Endometrium (tissue), 2 donors: Measurements from ENCODE around the gene TTLL7.
"Not testable (repeated sequence)": the region's sequence is repeated elsewhere in the genome, so short reads cannot be mapped to it uniquely, and the experiment has no call there.

Source experiments
- FAIRE-seq: peaks from 2 replicates; lab custom pipeline; 2012; peaks lifted over from hg19 to GRCh38; lab: Jason Lieb, UNC
- donor health status: control.
- donor health status: control.

TTLL7 gene

DNA sequence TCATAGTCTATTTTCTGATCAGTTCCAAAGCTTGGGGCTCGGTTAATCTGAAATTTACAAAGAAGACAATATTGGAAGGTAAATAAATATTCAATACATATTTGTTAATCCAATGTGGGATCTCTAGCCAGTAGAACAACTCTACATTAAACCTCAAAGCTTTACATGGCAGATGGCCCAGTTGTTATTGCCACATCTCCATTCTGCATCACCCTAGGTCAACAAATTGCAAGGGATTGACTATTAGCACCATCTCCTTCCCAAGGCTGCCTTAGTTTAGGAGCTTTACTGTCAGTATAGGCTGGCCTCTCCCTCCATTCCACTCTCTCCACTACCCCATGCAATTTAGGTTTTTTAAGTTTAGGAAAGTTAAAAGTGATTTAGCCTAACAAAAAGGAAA is 69.7 kb downstream of the TTLL7 start:
- FAIRE-seq: no peak

DNA sequence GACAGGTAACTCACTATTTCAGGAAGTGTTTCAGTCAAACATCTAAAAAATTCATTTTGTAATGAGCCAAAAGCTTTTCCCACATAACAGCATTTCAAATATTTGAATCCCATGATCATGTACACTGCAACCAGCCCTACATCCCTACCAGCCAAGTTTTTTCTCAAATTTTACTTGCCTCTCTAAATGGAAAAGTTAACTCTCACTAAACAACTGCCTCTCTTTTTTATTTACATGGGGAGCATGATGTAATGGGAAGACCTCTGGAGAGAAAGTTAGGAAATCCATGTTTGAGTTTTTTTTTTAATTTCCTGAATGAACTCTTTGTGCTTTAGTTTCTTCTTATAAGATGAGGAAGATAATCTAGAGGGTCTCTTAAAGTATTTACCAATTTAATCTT is 70.5 kb downstream of the TTLL7 start:
- FAIRE-seq: no peak

DNA sequence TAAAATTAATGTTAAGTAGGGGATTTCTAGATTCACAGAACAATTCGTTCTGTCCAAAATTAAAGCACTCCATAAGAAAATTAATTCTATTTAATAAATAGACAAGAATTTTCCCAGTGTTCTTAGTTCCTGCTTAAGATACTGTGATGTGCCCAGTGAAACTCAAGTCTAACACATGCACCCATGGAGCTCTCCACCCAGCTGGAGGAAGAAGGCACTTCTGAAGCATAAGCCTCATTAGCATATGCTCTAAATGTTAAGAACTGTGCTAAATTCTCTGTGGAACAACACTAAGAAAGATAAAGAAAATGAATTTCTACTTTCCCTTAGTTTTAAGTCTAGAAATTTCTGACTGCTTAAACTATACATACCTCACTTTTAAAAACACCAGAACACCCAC is 71.2 kb downstream of the TTLL7 start:
- no peak for FAIRE-seq

DNA sequence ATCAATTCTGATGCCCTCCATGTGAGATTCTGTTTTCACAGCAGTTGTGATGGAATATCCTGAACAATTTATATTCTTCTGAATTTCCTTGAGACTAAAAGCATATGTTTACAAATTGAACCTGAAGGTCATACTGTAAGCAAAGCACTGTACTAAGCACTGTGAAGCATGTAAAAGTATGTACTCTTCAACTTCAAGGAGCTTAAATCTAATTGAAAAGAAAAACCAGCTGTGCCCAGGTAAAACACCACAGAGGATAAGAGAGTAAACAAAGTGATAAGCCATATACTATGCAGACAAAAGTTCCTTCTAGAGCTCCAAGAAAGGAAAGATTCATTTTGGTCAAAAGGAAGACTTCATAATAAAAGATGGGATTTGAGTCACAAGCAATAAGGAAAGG is 71.9 kb downstream of the TTLL7 start:
- no peak for FAIRE-seq

DNA sequence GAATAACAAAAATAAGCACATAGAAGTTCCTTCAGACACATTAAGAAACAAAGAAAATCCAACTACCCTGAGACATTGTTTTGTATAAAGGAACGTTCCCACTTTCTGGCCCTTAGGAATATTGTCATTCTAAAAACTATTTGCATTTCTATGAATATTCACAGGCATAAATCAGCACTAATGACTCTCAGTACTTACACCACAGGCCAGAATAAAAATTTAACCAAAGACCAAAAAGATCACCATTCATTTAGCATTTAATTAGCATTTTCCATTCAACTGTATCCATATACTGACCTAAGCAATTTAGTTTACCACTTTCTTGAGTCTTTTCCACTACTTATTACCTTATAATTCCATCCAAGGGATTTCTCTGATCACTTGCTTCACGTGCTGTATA is 75.4 kb downstream of the TTLL7 start:
- no peak for FAIRE-seq

DNA sequence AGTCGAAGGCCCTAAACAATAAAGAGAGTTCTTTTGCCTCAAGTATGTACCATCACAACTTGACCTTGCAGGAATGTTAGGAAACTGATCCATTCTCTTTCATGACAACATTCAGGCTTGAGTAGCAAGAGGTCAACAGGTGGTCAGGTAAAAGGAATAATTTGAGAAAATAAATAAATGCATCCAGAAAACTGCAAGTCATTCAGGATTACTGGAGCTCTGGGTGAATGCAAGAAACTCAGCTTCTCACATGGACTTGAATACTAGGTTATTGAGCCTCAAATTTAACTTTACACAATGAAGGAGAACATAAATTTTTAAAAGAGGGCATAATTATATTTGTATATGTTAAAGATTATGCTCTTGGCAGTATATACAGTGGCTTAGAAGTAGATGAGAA is 76.5 kb downstream of the TTLL7 start:
- no peak for FAIRE-seq

DNA sequence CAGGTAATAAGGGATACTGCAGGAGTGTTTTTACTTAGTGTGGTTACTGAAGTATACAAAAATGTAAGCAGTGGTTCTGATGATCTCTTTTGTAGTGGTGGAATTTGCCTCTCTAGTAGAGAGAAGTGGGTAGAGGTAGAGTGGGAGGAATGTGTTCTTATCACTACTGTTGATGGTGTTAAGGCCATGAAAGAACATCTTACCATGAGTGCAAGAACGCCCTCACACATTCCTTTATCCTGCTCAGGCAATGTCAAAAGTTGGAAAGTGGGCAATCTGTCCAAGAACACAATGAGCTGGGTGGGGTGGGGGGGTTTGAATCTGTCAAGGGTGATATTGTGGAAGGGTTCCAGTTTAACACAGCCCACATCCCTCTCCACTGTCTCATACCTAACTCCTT is 78.6 kb downstream of the TTLL7 start:
- no peak for FAIRE-seq

DNA sequence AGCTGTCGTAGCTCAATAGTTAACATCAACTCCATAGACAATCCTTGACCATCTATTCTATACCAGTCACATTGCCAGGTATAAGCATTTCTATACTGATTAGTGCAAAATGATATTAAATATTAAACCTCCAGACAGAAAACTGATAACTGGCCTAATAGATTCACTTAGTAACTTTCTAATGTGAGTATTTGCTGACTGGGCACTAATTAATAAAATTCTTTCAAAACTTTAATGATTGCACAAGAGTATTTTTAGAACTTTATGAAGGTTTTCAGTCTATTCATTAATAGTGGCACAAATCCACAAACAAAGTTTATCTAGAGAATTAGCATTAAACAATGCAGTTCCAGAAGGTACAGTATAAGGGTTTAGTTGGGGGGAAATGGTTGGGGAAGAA is 79.1 kb downstream of the TTLL7 start:
- FAIRE-seq: no peak

DNA sequence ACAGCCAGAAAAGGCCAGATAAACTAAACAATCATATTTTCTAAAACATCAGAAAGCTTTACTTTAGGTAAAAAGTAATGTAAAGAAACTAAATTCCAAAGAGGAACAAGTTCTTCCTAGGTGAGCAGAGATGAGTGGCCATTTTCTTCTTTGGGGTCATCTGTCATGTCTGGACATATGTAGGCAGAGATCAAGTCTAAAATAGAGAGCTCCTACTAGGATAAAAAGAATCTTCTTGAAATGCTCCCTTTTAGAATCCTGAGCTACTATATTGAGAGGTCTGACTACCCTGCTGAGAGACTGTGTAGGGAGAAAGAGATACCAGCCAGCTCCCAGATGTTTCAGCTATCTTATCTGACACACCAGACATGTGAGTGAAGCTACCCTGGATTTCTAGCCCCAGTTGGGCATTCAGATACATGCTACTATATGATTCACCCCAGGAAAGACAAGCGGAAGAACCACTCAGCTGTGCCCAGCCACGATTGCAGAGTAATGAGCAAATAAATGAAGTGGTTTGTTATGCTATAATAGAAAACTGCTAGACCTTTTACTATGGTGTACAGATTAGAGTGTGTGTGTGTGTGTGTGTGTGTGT is 80.1 kb downstream of the TTLL7 start:
- no peak for FAIRE-seq

DNA sequence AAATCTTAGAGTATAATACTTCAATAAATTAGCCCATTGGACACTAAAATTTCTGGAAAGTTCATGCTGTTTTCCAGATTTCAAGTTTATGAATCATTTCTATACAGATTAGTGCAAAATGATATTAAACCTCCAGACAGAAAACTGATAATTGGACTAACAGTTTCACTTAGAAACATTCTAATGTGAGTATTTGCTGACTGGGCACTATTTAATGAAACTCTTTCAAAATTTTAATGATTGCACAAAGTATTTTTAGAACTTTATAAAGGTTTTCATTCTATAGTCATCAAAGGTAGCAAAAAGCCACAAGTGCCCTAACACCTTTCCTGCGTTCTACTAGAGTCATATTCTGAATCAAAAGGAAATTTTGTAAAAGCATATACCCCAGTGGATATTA is 81.0 kb downstream of the TTLL7 start:
- FAIRE-seq: no peak

DNA sequence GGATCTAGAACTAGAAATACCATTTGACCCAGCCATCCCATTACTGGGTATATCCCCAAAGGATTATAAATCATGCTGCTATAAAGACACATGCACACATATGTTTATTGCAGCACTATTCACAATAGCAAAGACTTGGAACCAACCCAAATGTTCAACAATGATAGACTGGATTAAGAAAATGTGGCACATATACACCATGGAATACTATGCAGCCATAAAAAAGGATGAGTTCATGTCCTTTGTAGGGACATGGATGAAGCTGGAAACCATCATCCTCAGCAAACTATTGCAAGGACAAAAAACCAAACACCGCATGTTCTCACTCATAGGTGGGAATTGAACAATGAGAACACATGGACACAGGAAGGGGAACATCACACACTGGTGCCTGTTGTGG is 82.8 kb downstream of the TTLL7 start:
- not testable (repeated sequence) for FAIRE-seq

DNA sequence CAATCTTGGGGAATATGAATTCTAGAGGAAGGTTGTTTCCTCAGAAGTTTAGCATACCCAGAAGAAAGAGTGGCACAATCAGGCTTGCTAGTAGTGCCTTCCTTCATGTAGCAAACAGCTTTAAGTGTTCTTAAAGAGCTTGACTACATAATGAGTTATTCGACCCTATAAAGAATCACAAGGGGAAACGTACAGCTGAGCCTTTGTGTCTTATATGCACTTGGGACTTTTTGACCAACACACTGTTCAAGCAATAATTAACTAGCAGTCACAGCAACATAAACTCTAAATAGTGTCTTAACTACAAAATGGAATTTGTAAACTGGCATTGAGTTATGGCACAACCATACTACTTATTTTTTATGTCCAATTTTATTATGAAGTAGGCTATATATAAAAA is 86.1 kb downstream of the TTLL7 start:
- FAIRE-seq: no peak

DNA sequence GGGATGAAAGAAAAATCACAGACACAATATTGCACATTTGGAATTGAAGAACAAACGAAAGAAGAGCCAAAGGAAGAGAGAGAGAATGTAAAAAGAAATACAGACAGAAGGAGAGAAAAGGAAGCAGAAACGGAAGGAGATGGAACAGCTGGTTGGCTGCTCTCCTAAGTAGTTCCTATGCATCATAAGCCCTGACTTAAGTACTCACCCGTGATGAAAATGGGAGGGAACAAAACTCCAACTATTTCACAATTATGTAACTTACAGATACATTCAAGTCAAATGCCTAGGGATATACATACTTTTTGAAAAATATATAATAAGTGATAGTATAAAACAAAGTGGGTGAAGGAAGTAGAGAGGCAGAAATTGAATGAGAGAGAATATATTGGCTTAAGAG is 88.5 kb downstream of the TTLL7 start:
- FAIRE-seq: no peak

DNA sequence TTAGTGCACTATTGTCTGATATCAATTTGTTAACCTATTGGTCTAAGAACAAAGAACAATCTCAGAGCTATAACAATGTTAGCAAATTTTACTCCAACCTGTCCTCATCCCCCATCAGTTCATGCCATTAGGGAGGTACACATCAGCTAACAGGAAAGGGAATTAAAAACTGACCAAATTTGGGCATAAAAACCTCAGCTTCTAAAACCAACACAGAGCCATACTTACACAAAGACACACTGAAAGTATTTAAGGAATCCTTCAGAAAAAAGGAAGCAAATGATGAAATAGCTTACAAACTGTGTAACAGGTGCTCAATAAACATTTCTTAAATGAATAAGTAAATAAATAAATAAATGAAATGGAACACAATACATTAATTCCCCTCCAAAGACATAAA is 89.2 kb downstream of the TTLL7 start:
- FAIRE-seq: no peak

DNA sequence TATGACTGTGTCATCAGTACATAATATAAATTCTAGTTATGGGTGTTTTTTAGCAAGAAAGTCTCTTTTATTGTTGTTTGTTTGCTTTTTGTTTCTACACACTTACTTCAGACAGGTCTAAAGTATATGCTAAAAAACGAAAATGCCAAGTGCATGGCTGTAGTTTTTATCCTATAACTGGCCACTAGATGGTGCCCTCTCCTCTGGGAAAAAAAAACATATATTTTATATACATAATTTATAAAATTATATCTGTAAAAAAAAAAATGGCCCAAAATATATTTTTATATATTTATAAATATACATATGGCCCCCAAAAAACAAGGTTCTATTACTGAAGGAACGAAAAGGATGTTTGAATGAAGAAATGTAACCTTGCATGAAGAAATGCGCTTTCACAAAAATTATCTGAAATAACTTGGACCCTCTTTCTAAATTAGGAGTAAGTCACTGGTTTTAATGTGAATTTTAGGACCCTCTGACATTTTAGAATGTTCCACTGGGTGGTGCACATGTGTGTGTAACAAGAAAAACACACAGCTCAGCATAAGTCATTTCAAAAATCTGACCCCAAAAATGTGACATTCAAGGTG is 93.5 kb downstream of the TTLL7 start:
- peak; percentile 77 for FAIRE-seq

DNA sequence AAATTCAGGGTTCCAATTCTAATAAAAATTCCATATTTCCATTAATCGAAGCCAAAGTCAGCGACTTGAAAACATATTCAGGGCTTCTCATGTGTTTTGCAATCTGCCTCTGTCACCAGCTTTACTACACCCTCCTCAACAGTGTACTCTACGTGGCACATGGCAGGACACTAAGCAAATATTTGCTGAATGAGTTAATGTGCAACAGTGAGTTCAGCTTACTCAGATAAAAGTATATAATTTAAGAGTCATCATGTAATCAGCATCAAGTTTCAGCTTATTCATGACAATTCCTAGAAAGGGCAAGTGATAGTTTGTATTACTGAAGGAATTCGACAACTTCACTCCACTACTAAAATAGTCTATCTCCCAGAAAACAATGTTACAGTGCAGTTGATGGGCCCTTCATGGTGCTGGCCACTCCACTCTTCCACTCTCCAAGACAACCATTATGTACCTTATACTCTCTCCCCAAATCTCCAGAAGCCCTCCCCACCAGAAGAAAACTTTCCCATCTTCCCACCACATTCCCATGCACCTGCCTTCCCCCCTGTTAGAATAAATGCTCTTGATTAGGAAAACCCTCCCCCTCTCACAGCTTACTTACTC is 97.3 kb downstream of the TTLL7 start:
- FAIRE-seq: no peak

DNA sequence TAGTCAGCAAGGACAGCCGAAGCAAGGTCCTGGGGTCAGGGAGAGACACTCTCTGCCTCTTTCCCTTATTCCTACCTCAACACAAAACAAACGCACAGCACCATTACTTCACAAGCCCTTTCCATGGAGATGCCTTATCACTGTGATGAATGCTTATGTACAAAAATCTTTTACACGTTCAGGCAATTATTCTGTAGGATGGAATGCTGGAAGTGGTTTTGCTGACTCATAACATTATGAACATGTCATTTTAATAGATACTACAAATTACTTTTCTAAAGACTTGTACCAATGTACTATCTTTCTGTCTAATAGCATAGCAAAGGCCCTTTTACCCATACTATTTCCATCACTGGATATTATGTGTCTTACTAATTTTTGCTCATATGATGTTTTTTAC is 98.4 kb downstream of the TTLL7 start:
- FAIRE-seq: no peak

DNA sequence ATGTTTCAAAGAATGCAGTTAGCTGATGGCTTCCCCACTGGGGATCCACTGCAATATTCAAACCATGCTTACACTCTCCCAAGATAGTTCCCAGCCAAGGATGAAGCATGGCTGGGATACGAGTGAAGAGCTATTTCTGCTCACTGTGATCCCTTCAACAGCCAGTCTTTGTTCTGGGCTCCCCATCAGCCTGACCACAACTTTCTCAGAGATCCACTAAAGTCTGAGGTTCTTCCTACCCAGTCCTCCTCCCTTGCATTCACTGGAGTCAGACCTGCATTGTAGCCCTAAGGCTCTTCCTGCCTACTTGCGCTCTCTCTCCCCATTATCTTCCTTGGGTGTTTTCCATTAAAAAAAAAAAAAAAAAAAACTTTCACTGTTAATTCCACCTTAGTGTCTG is 101.4 kb downstream of the TTLL7 start:
- no peak for FAIRE-seq

DNA sequence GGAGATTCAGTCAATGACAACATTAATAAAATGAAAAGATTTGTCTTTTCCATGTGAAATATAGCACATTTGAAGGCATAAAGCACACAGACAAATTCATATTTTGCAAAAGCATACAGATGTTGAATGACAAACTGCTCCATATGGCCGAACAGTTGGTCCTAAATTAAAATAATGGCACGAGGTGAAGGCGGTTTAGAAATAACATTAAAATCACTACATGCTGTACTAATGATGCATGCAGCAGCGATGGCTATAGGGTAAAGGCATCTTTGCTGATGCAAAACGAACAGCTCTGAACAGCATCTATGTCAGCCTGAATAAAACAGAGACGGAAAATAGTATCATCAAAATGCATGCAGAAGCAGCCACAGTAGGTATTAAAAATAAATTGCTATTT is 102.6 kb downstream of the TTLL7 start:
- FAIRE-seq: no peak

DNA sequence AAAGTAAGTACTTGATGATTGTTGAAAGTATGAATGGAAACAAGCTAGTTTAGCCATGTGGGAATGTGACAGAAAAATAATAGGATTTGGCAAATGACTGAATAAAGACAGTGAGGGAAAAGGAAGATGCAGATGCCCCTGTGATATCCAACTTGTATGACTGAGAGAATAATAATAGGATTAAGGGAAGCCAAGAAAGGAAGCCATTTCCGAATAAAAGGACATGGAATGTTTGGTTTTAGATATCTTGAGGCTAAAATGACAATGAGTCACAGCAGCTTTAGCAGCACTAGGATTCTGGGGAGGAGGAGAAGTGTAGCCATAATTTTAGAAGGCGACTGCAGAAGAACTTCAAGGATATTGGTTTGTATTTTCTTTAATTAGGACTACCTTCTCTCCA is 109.2 kb downstream of the TTLL7 start:
- FAIRE-seq: no peak

DNA sequence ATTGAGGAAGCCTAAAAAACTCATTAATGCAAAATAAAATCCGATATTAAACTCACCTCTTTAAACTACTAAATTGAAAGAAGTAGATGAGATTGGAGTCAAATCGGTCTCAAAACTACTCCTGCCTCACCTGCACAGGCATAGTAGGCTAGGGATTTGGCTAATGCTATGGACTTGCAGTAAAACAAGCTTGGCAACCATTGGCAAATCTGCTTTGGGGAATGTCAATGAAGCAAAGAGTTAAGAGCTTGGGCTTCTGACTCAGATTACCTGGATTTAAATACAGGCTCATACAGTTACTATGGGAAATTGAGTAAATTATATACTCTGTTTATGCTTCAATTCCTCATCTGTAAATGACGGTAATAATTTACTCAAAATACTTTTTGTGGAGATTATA is 111.4 kb downstream of the TTLL7 start:
- FAIRE-seq: no peak

DNA sequence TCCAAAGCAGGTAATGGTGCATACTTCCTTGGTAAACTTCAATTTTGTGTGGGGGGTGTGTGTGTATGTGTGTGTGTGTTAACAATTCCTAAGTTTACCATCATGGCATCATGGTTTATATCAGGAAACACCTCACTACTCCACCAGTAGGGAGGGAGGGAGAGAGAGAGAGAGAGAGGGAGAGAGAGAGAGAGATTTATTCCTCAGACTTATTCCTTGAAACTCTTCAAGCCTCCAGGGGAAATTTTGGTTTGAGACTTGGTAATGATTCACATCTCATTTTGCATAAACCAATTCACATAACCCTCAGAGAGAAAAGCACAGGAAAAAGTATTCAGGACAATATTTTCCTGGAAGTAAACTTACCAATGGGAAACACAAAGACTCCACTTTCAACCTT is 115.0 kb downstream of the TTLL7 start:
- FAIRE-seq: no peak

DNA sequence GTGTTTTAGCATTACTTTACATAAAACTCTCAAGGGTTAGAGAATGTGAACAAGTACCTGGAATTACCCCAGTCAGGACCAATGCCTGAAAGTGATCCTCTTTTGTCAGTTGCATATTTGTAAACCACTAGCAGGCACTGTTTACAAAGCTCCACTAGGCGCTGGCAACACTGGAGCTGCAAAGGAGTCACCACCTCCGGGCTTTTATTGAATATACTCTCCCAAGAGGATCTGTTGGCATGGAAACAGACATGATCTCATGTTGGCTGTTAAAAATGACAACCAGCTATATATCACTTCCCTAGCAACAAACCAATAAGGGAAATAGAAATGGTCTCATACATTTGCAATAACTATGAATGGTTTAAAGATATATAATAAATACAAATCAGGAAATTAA is 116.0 kb downstream of the TTLL7 start:
- no peak for FAIRE-seq

DNA sequence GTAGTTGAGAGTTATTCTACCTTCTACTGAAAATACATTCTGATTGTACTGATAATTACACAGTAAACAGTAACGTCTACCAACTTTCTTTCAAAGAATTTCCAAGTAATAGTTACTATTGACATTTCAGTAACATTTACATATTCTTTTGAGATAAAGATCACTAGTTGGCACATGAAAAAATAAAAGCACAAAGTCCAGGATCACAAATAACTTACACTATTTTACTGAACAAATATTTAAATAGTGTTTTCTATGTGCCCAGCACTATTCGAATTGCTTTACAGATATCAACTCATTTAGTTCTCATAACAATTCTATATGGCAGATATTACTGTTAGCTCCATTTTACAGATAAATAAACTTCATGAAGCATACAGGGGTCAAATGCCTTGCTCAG is 126.4 kb downstream of the TTLL7 start:
- peak; percentile 54 for FAIRE-seq
